ENCODE data around the gene PRICKLE4.

The PRICKLE4 gene

GRCh38 chr6:41780551-41781365 lies at the start of gene PRICKLE4:
TSS of gene PRICKLE4 (plus strand) at chr6:41780782. CDS start at chr6:41783474, 2,692 bp downstream.
- DNase-seq = no peak

- no peak for DNase-seq
Measured at GRCh38 chr6:41731561-41732086, 49.0 kb upstream of the PRICKLE4 start.

DNA sequence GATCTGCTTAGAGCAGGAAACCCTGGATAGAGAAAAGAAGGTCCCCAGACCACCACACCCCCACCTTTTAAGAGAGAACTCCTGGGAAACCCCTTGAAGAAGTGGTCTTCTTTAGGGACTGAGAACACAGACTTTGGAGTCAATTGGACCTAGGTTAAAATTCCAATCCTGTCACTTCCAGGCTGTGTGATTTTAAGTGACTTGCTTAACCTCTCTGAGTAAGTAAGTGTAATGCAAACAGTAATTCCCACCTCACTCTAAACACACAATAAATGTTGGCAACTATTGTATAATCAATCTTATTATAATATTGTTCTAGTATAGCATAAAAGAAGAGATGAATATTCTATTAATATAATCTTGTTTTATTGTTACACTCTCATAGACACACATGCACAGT lies 48.4 kb upstream of the PRICKLE4 start:
- DNase-seq = no peak

GRCh38 chr6:41732591-41733359 lies 47.8 kb upstream of the PRICKLE4 start:
- peak; percentile 61 for DNase-seq

- no peak for DNase-seq
Measured at GRCh38 chr6:41733360-41733706, 47.2 kb upstream of the PRICKLE4 start.

DNA sequence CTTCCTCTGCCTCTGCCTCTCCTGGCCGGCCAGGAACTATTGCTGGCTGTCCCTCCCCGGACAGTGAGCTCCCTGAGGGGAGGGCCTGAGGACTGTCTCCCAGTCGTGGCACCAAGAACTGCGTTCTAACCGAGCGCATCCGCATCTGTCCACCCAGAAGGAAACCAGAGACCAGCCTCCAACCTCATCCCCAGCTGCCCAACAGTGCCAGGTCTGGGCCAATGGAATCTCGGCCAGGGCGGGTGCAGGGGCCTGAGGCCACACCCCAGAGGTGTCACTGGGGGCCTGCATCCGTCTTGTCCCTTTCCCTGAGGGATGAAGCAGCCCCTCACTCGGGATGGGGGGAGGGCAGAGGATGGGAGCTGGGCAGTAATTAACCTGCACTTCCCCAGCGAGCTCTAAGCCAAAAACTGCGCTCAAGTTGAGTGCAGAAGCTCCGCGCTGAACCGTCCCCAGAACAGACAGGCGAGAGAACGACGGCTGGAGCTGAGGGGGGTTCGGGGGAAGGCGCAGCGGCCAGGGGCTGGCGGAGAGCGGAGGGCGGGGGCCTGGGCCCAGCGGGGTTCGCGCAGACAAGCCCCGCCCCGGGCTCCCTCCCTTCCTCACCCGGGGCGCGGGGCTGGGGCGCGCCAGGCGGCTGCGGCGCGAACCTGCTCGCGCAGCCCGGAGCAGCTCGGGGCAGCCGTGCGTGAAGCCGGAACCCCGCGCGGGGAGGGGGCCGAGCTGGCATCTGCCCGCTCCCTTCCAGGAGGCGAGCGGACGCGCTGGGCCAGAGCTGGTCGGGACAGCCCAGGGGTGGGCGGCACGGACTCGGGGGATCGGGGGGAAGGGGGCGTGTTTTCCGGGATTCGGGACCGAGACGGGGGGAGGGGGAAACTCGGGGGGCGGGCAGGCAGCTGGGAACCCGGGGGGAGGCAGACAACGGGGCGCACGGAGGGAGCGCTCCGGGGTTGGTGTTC lies 46.6 kb upstream of the PRICKLE4 start:
- DNase-seq = peak; percentile 49

DNA sequence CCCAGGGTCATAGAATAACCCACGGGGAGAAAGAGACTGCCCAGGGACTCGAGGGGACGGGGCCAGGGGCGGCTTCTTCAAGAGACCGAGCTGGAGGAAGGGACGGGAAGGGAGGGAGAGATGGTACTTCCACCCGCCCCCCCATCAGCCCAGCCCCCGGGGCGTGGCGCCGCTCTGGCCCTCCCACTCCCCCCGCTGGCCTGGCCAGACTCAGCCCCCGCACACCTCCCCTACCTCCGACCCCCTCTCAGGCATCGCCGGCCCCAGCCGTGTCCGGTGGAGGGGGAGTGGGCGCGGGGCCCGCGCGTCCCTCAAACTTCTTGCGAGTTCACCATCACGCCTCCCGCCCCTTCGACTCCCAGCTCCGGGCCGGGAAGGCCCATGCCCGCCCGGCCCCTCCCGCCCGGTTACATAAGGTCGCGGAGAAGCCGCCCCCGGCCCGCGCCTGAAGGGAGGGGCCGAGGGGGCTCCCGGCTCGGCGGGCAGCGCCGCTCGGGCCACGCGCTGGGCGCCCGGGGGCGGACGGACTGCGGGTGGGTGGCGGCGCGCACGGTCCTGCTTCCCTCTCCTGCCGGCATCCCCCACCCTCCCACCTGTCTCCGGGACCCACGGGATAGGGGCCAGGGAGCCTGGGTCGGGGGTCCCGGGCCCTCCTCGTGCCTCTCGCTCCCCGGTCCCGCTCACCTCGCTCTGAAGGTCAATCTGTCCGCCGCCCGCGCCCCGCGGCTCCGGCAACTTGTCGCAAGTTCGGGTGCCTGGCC lies 45.7 kb upstream of the PRICKLE4 start:
- DNase-seq = peak; percentile 65

- peak; percentile 93 for DNase-seq
Measured at GRCh38 chr6:41735427-41736185, 45.0 kb upstream of the PRICKLE4 start, which contains the start of gene TFEB. TSS of gene TFEB (minus strand) at chr6:41735608. CDS start at chr6:41691213, 44,395 bp downstream.

- DNase-seq = no peak
Measured at GRCh38 chr6:41736186-41736733, 44.3 kb upstream of the PRICKLE4 start.

GRCh38 chr6:41736800-41737555 lies 43.6 kb upstream of the PRICKLE4 start:
- DNase-seq = no peak

- no peak for DNase-seq
Measured at GRCh38 chr6:41737591-41738130, 42.9 kb upstream of the PRICKLE4 start.

DNA sequence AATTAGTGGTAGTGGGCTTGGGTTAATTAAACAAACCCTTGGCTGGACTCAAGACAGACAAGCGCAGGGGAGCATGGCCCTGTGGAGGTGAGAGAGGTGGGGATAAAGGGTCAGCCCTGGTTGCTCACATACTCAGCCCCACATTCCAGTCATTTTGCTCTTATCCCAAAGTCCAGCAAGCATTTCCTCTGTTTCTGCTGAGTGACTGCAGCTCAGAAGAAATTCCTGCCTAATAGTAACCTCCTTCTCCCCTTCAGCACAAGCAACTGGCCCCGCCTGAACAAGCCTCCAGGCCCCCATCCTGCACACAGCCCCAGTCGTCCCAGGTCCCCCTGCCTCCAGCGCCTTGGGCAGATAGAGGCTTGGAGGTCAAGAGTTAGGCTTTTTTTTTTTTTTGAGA lies 41.5 kb upstream of the PRICKLE4 start:
- no peak for DNase-seq

DNA sequence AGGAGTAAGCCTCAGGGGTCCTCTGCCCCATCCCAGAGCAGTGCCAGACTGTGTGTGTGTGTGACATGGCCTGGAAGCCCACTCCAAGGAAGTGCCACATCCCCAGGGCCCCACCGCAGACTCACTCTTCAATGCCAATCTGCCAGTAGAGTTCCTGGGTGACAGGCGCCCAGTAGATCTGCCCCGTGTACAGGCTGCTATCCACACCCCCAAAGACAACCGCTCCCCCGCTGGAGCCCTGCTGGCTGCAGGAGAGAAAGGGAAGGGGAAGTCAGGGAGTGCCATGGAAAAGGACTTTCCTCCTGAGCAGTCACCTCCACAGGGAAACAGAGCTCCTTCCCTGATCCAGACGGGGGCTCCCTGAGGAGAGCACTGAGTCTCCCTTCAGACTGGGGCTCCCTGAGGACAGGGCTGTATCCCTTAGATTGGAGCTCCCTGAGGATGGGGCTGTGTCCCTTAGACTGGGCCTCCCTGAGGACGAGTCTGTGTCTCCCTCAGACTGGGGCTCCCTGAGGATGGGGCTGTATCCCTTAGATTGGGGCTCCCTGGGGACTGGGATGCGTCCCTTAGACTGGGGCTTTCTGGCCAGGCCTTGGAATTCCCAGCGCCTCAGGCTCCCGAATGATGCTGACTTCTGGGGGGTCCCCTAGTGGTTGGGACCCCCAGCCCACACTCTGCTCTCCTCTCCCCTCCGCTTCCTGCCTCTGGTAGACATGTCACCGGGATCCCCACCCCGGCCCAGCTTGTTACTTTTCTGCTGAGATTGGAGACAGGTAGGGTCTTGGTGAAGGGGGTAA lies 40.0 kb upstream of the PRICKLE4 start:
- DNase-seq = no peak

GRCh38 chr6:41741625-41742490 lies 38.7 kb upstream of the PRICKLE4 start:
- no peak for DNase-seq

DNA sequence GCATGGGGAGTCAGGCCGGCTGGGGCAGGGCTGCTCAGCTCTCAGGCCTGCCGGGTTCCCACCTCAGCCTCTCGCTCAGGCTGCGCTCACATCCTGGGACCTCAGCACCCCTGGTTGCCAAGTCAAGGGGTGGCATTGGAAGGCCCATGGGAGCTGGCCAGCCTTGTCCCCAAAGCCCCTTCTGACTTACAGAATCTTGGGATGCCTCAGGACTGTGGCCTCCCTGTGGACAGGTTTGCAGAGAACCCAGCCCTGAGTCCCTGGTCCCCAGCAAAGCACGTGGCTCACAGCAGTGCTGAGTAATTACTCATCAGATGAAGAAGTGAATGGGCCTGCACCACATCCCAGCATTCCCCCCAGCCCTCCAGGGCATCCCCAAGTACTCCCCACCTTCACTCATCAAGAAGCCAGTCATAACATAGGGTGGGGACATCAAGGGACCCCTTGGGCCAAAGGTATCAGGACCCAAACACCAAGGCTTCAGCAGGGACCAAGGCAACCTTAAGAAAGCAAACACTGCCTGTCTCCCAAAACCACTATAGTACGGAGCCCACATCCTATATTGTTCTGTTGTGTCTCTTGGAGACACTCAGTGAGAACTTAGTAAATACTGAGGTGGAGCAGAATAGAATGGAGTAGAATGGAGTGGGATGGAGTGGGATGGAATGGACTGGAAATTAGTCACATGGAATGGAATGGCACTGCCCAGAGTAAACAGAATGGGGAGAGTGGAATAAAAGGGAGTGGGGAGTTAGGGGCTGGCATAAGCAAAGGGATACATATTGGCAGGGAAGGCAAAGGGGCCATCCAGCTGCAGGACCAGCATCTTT lies 37.0 kb upstream of the PRICKLE4 start:
- DNase-seq = no peak

DNA sequence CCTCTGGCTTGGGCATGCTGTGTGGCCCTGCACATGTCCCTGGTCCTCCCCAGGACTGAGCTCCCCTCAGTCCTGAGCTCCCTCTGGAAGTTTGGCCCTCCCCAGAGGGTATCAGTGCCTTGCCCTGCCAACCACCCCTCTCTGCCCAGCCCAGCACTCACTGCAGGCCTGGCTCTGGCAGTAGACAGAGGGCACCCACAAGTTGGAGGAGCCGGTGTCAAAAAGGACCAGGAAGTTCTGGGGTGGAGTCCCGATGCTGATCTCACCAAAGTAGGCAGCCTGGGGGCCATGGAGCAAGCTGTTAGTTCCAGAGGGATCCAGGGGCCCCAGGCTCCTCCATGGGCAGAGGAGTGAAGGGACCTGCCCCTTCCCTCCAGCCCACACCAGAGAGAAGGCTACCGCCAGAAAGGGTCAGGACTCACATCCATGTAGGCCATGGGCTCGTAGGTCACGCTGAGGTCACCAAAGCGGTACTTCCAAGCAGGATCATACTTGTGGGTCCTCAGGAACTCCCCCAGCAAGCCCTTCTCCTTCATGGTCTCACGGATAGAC lies 36.3 kb upstream of the PRICKLE4 start:
- DNase-seq = no peak

GRCh38 chr6:41746107-41746506 lies 34.5 kb upstream of the PRICKLE4 start:
- no peak for DNase-seq
